Urinary bladder (tissue), 4 donors: ENCODE measurements around the gene AXL. TPM values are rescaled to one million over a fixed set of nuclear protein-coding genes. Genes with fewer than 3 reads are reported as not detected.
A peak's percentile ranks its signal among the peaks of the same experiment; 100 is the strongest.
"Not testable (repeated sequence)": the region's sequence is repeated elsewhere in the genome, so short reads cannot be mapped to it uniquely, and the experiment has no call there.

Experiments
- DNase-seq: peaks from one replicate; pipeline ENCODE4 v3.0.0-alpha.2; 2015; ENCODE audit errors: extremely low spot score
- H3K27ac ChIP-seq: one replicate; pipeline ENCODE4 v1.5.1; 2013; ENCODE audit warnings: low read depth, mild to moderate bottlenecking, moderate library complexity
- H3K36me3 ChIP-seq: one replicate; pipeline ENCODE4 v1.6.1; 2013; ENCODE audit warnings: mild to moderate bottlenecking, moderate library complexity; ENCODE audit not compliant: insufficient read depth
- H3K4me1 ChIP-seq: one replicate; pipeline ENCODE4 v1.6.1; 2013; ENCODE audit warnings: mild to moderate bottlenecking, moderate library complexity; ENCODE audit not compliant: insufficient read depth
- H3K4me3 ChIP-seq: one replicate; pipeline ENCODE4 v1.5.1; 2013; ENCODE audit warnings: low read depth, low read length
- WGBS: extraction: QIAGEN DNeasy Blood & Tissue Kit; methylation state at CpG from one replicate; pipeline ENCODE4 v1.1.7; 2013; 5-methylcytosine and 5-hydroxymethylcytosine counted together
- polyA plus RNA-seq: library from polyadenylated mRNA; stranded (reverse); fragments of 200-250 nt; gene quantifications from one replicate; pipeline ENCODE4 v1.2.3, GENCODE V29; 2013
- total RNA-seq: library from RNA; depleted of rRNA; stranded (reverse); fragments of >200 nt; gene quantifications from one replicate; pipeline ENCODE4 v1.2.3, GENCODE V29; 2014
- donor health status: healthy with polysubstance abuse.
- donor health status: healthy.

The AXL gene
- total and polyA plus RNA-seq, 2 donors = 53.7 to 55.0 TPM

DNA sequence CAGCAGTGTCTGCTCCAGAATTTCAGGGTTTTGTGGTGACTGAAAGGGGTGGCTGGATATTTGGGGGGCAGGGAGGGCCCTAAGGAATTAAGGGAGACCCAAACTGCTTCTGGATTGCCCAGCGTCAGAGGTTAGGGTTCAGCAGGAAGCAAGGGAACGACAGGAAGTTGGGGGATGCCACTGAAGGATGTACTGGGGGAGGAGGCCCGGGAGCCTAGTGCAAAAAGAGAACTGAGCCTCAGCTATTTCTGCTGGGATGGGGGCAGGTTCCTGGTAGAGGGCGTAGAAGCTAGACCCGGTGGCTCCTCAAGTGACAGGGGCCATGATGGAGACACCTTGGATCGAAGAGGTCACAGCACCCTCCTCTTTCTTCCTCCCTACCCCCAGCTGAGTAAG is 24.9 kb upstream of the AXL start:
- Histone ChIP-seq H3K36me3 (no peaks in the 10 kb centered on the region), H3K4me1 (peaks cover 1% of the 10 kb centered on the region), H3K27ac (no peak overlapping the region), H3K4me3 (no peak overlapping the region)
- 50% methylated on average over 6 of the region's 6 CpGs for WGBS
- no peak for DNase-seq

DNA sequence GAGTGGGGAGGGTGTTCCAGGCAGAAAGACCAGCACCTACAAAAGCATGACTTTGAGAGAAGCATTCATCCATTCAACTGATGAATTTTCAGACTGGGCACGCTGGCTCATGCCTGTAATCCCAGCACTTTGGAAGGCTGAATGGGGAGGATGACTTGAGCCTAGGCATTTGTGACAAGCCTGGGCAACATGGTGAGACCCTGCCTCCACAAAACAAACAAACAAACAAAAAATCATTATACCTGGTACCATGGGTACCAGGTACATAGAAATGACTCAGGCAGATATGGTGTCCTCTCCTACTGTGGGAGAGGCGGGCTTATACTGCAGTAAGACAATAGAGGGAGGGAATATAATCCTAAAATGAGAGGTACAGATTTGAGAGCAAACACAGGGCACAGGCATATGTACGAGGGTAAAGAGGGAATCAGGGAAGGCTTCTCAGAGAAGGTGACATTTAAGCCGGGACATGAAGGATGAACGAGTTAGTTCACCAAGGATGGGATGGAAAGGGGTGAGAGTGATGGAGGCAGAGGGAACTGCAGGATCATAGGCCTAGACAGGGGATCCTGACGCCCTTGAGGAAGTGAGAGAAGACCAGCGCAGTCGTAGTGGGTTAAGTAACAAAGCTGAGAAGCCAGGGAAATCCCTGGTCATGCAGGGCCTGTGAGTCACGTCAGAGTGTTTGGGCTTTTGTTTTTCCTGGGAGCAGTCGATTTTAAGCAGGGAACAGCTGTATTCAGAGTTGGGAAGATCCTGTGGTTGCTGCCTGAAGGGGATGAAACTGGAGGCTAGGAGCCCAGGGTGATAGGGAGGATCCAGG is 23.1 kb upstream of the AXL start:
- peaks cover 1% of the 10 kb centered on the region for H3K4me1 ChIP-seq
- H3K4me3 ChIP-seq = no peak overlapping the region
- H3K27ac ChIP-seq = no peak overlapping the region
- WGBS = 75% methylated on average over 10 of the region's 10 CpGs
- no peaks in the 10 kb centered on the region for H3K36me3 ChIP-seq
- DNase-seq = no peak

DNA sequence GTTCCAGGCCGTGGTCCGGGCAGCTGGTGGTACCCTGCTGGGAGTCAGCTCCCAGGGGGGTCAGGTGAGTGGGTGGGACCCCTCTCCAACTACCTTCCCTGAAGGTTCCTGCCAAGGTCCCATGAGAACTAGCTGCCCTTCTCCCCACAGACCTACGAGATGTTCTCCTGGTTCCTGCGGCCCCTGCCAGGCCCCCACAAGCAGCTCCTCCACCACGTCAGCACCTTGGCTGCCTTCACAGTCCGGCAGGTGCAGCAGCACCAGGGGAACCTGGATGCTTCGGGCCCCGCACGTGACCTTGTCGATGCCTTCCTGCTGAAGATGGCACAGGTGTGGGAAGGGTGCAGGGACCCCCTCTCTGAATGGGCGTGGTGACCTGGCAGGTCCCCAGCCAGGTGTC is 20.5 kb upstream of the AXL start:
- Histone ChIP-seq H3K4me1 (no peaks in the 10 kb centered on the region), H3K4me3 (no peak overlapping the region), H3K36me3 (no peaks in the 10 kb centered on the region), H3K27ac (no peak overlapping the region)
- no peak for DNase-seq
- WGBS = 81% methylated on average over 11 of the region's 11 CpGs

DNA sequence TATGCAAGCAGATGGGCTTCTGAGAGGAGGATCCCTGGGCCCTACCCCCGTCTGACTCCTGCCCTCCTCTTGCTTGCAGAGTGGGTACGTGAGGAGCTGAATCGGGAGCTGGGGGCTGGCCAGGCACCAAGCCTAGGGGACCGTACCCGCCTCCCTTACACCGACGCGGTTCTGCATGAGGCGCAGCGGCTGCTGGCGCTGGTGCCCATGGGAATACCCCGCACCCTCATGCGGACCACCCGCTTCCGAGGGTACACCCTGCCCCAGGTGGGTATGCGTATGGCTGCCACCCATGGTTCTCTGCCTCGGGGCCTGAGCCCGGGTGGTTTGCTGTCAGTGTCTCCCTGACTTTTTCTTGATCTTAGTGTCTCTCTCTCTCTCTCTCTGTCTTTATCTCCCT is 15.7 kb upstream of the AXL start:
- no peaks in the 10 kb centered on the region for H3K4me1 ChIP-seq
- no peak for DNase-seq
- 86% methylated on average over 18 of the region's 18 CpGs for WGBS
- no peaks in the 10 kb centered on the region for H3K36me3 ChIP-seq
- H3K4me3 ChIP-seq = no peak overlapping the region
- no peak overlapping the region for H3K27ac ChIP-seq

DNA sequence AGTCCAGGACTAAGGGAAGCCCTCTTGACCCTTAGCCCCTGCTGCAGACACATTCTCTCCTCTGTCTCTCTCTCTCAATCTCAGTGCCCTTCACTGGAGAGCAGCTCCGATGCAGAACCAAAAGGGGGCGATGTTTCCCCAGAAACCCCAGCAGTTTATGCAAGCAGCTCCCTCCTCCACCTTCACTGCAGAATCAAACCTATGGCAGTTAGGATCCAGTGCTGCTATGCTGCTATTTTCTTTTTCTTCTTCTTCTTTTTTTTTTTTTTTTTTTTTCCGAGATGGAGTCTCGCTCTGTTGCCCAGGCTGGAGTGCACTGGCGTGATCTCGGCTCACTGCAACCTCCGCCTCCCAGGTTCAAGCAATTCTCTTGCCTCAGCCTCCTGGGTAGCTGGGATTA is 14.7 kb upstream of the AXL start:
- H3K27ac ChIP-seq, H3K4me1 ChIP-seq, H3K36me3 ChIP-seq, H3K4me3 ChIP-seq, DNase-seq: not testable (repeated sequence)
- WGBS = 37% methylated on average over 3 of the region's 7 CpGs

DNA sequence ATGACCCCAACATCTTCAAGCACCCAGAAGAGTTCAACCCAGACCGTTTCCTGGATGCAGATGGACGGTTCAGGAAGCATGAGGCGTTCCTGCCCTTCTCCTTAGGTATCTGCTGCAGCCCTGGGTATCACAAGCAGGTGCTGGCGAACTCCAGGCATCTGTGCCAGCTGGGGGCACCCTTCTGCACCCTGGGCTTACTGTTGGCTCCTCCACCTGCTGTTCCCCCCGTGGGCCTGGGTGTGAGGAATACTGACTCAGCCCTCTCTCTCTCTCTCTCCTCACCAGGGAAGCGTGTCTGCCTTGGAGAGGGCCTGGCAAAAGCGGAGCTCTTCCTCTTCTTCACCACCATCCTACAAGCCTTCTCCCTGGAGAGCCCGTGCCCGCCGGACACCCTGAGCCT is 13.0 kb upstream of the AXL start:
- 78% methylated on average over 10 of the region's 10 CpGs for WGBS
- no peak overlapping the region for H3K27ac ChIP-seq
- no peak for DNase-seq

DNA sequence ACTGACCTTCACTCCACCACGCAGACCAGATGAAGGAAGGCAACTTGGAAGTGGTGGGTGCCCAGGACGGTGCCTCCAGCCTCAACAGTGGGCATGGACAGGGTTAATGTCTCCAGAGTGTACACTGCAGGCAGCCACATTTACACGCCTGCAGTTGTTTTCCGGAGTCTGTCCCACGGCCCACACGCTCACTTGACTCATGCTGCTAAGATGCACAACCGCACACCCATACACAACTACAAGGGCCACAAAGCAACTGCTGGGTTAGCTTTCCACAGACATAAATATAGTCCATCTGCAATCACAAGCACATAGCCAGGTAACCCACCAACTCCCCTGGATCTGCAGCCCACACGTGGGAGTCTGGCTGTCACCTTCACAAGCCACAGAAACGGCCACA is 12.6 kb upstream of the AXL start:
- 73% methylated on average over 9 of the region's 9 CpGs for WGBS
- Histone ChIP-seq H3K4me3 (no peak overlapping the region), H3K4me1 (no peaks in the 10 kb centered on the region), H3K27ac (no peak overlapping the region), H3K36me3 (no peaks in the 10 kb centered on the region)
- DNase-seq = no peak

More for the DNA sequence above, 13.0 kb upstream of the AXL start:
- Histone ChIP-seq H3K4me1 (no peaks in the 10 kb centered on the region), H3K4me3 (no peak overlapping the region), H3K36me3 (no peaks in the 10 kb centered on the region)

DNA sequence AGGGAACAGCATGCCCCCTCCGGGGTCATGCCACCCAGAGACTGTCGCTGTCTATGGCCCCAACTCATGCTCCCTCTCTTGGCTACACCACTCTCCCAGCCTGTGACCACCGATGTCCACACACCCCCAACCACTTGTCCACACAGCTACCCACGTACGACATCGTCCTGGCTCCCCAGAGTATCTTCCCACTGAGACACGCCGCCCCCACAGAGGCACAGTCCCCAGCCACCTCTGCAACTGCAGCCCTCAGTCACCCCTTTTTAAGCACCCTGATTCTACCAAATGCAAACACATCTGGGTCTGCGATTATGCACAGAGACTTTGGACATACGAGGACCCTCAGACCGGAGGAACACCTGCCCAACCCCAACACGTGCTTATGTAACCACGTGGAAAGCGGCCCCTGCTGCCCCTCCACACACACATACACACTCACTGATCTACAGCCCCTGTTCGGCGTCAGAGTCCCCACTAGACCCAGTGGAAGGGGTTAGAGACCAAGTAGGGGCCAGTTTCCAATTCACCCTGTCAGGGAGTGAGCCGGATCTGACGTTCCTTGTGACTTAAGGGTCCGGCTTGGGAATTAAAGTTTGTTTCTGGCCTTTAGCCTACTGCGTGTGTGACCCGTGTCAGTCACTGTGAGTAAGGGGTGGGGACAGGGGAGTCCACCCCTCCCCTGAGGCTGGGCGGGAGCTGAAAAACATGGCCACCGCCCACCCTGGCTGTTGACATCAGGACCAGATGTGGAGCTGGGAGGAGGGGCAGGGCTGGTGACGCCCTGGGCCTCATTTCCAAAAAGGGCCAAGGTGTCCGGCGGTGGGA is 11.9 kb upstream of the AXL start:
- H3K4me1 ChIP-seq = no peaks in the 10 kb centered on the region
- no peak overlapping the region for H3K27ac ChIP-seq
- DNase-seq = no peak
- no peak overlapping the region for H3K4me3 ChIP-seq
- no peaks in the 10 kb centered on the region for H3K36me3 ChIP-seq
- 53% methylated on average over 26 of the region's 26 CpGs for WGBS

DNA sequence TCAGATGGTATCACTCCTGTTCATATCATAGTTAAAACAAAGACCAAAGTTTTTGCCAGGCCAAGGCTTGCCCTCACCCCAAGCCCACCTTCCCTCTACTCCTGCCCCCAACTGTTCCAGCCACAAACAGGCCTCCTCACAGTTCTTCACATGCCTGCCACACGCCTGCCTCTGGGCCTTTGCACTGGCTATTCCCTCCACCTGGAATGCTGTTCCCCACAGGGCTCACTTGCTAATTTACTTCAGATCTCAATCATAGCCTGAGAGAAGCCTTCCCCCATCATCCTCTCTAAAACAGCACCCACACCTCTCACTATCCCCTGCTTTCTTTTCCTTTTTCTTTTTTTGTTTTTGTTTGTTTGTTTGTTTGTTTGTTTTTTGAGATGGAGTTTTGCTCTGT is 4.9 kb upstream of the AXL start:
- Histone ChIP-seq H3K27ac (no peak overlapping the region), H3K4me3 (no peak overlapping the region), H3K36me3 (no peaks in the 10 kb centered on the region), H3K4me1 (no peaks in the 10 kb centered on the region)
- WGBS = 96% methylated on average over 1 of the region's 1 CpG
- no peak for DNase-seq

DNA sequence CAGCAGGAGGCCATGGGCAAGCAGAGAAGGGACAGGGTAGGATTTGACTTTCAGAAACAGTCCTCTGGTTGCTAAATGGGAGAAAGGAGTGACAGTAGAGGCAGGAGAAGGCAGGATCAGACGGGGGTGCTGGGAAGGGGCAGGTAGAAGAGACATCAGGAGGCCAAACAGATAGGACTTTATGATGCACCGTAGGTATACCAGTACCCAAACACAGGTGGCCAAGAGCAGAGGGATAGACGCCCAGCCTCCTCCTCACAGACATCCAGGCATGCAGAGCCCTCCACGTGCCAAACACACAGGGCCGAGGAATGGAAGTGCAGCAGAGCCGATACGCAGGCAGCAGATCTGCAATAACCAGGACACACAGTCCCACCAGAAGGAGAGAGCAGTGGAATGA is 1.3 kb upstream of the AXL start:
- no peak for DNase-seq
- Histone ChIP-seq H3K4me1 (no peaks in the 10 kb centered on the region), H3K36me3 (no peaks in the 10 kb centered on the region), H3K27ac (no peak overlapping the region), H3K4me3 (no peak overlapping the region)
- WGBS = 62% methylated on average over 7 of the region's 7 CpGs

DNA sequence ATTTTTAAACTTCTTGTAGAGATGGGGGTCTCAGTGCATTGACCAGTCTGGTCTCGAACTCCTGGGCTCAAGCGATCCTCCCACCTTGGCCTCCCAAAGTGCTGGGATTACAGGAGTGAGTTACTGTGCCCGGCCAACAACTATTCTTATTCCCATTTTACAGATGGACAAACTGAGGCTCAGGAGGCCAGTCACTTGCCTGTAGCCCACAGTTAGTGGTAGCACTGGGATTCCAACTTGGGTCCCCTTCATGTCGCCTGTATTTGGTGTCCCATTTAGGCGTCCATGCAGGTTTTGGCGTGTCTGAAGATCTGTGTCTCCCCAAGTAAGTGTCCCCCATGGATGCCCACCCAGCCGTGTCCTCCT is 791 bp upstream of the AXL start:
- H3K4me3 ChIP-seq = peak overlapping the region; percentile 70
- 61% methylated on average over 7 of the region's 7 CpGs for WGBS
- H3K36me3 ChIP-seq = no peaks in the 10 kb centered on the region
- H3K4me1 ChIP-seq = no peaks in the 10 kb centered on the region
- H3K27ac ChIP-seq = peak overlapping the region; percentile 94
- DNase-seq = no peak

DNA sequence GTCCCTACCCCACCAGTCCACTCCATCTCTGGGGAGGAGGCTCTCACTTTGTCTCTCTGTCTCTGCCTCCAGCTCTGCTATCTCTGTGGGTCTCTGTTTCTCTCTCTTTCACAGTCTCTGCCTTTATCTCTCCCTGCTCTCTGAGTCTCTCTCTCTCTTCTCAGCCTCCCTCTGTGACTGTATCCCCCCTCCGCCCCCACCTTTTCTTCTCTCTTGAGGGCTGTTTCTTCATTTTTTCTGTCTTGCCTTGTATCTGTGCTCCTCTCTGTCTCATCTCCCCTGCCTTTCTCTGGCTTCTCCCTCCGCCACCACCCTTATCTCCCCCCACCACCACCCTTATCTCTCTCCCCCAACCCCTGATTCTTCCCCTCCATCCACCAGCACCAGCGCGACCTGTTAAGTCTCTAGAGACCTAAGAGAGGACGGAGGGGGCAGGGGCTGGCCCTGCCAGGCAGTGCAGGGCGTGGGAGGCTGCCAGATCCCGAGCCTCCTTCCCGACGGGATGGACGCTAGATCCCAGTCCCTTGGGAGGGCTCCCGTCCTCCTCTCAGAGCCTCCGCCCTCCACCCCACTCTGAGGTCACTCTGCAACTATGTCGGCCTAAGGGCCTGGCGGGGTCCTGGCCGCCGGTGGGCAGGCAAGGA is 1.0 kb downstream of the AXL start:
- WGBS = 16% methylated on average over 16 of the region's 16 CpGs

DNA sequence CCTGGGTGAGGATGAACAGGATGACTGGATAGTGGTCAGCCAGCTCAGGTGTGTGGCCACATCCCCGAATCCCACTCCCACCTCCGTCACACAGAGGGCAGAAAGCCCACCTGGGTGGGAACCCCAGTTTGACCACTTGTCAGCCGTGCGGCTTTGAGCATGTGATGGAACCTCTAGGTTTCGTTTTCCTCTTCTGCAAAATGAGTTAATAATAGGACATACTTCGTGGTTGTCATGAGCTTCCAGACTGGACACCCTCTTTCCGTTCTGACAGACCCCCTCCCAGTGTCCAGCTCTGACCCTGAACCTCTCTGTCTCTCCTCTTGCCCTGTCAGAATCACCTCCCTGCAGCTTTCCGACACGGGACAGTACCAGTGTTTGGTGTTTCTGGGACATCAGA is 1.8 kb downstream of the AXL start:
- no peaks in the 10 kb centered on the region for H3K4me1 ChIP-seq
- WGBS = 63% methylated on average over 9 of the region's 9 CpGs
- H3K27ac ChIP-seq = no peak overlapping the region
- no peak for DNase-seq
- no peaks in the 10 kb centered on the region for H3K36me3 ChIP-seq
- H3K4me3 ChIP-seq = peak overlapping the region; percentile 70

More for the DNA sequence above, 1.0 kb downstream of the AXL start:
- H3K36me3 ChIP-seq = no peaks in the 10 kb centered on the region
- no peak for DNase-seq
- H3K27ac ChIP-seq = peak overlapping the region; percentile 94
- no peaks in the 10 kb centered on the region for H3K4me1 ChIP-seq
- H3K4me3 ChIP-seq = peak overlapping the region; percentile 70
